NCI-H748 treated with DMSO at 0.1 percent for 48 hours (cell line): Measurements from ENCODE around the gene KIAA1549.

Experiments used
- DNase-seq: peaks from one replicate; lab custom pipeline; 2025; lab: John Stamatoyannopoulos, UW

The KIAA1549 gene

GRCh38 chr7:138882249-138882648, 98.9 kb downstream of the KIAA1549 start:
- DNase-seq = no peak

GRCh38 chr7:138881579-138882188, 99.5 kb downstream of the KIAA1549 start:
- DNase-seq = no peak

GRCh38 chr7:138880881-138881578, 100.2 kb downstream of the KIAA1549 start:
- DNase-seq = no peak

GRCh38 chr7:138879356-138879755, 101.8 kb downstream of the KIAA1549 start:
- DNase-seq = no peak

GRCh38 chr7:138878856-138879255, 102.3 kb downstream of the KIAA1549 start:
- DNase-seq = no peak

- no peak for DNase-seq
Observed at GRCh38 chr7:138878051-138878450, 103.1 kb downstream of the KIAA1549 start.

- no peak for DNase-seq
Observed at GRCh38 chr7:138876326-138876725, 104.9 kb downstream of the KIAA1549 start.

GRCh38 chr7:138875794-138876193, 105.4 kb downstream of the KIAA1549 start:
- DNase-seq = no peak

- DNase-seq = no peak
Observed at GRCh38 chr7:138873220-138873892, 107.8 kb downstream of the KIAA1549 start.

- DNase-seq = no peak
Observed at GRCh38 chr7:138872576-138872975, 108.6 kb downstream of the KIAA1549 start.

- DNase-seq = no peak
Observed at GRCh38 chr7:138871814-138872090, 109.4 kb downstream of the KIAA1549 start.

- DNase-seq = no peak
Observed at GRCh38 chr7:138871065-138871813, 110.0 kb downstream of the KIAA1549 start.

GRCh38 chr7:138869353-138869752, 111.8 kb downstream of the KIAA1549 start:
- no peak for DNase-seq

- no peak for DNase-seq
Observed at GRCh38 chr7:138868711-138869110, 112.5 kb downstream of the KIAA1549 start.

GRCh38 chr7:138867744-138868143, 113.4 kb downstream of the KIAA1549 start:
- no peak for DNase-seq

GRCh38 chr7:138866353-138866752, 114.8 kb downstream of the KIAA1549 start:
- DNase-seq = no peak

- DNase-seq = no peak
Observed at GRCh38 chr7:138865843-138866242, 115.3 kb downstream of the KIAA1549 start.

GRCh38 chr7:138864667-138865066, 116.5 kb downstream of the KIAA1549 start:
- DNase-seq = no peak

- no peak for DNase-seq
Observed at GRCh38 chr7:138863931-138864330, 117.3 kb downstream of the KIAA1549 start.

- DNase-seq = no peak
Observed at GRCh38 chr7:138861051-138861450, 120.1 kb downstream of the KIAA1549 start.

- no peak for DNase-seq
Observed at GRCh38 chr7:138857728-138858127, 123.5 kb downstream of the KIAA1549 start.

- DNase-seq = no peak
Observed at GRCh38 chr7:138854115-138854645, 127.0 kb downstream of the KIAA1549 start.

- DNase-seq = no peak
Observed at GRCh38 chr7:138853448-138853847, 127.7 kb downstream of the KIAA1549 start.
